Measurements from ENCODE around the gene AK2.
A peak's percentile ranks its signal among the peaks of the same experiment; 100 is the strongest.
"Not testable (repeated sequence)": the region's sequence is repeated elsewhere in the genome, so short reads cannot be mapped to it uniquely, and the experiment has no call there.

The AK2 gene

DNA sequence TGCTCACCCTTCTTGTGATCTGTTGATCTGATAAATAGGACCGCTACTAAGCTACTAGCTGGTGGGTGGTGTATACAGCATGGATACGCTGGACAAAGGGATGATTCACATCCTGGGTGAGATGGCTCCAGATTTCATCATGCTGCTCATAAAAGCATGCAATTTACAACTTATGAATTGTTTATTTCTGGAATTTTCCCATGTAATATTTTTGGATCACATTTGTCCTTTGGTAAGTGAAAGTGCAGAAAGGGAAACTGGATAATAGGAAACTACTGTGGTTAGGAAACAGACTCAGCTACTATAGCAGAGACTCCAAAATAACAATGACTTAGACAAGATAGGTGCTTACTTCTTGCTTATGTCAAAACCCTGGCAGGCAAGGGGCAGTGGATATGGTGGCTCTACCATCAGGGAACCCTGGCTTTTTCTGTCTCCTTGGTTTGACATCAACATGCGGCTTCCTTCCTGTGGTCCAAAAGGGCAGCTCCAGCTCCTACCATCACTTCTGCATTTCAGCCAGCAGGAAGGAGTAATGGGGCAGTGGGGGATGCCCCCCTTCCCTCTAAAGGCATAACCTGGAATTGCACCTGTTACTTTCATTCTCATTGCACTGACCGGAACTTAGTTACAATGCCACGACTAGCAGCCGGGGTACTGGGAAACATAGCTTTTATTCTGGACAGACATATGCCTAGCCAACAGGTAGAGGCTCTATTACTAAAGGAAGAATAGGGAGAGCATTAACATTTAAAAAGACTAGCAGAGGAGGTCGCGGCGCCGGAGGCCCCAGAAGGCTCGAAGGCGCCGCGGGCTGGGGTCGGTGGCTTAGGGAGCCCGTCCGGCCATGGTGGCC lies 13.8 kb upstream of the AK2 start:
- DNase-seq = peak; percentile 91

DNA sequence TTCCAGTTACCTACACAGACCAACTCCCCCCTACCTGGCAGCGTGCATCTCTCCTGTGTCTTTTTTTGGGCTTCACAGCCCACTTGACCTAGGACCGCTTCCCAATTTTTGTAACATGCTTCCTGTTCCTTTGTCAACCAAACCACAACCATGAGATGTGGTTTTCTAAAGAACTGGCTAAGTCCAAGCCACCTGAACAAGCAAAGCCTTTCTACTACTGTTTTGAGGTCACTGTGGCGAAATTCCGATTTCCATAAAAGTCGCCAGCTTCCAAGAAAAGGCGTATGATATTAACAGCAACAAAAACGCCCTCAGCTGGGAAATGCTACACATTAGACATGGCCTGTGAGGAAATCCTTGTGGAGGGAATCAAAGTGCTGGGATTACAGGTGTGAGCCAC lies 12.7 kb upstream of the AK2 start:
- no peak for DNase-seq

DNA sequence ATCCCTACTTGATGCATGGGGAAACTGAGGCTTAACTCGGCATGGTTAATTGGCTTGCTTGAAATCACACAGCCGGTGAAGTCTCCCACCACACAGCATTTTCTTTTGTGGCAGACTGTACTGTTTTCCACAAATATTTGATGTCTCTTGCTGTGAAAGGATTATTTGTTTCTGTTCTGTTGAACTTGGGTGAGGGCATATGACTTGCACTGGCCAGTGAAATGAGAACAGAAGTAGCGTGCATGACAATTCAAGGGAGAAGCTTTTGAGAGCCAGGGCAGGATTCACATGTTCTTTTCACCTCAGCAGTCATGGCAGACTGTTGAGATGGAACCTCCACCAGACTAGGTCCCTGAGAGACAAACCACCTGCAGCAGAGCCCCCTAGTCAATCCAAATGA lies 11.7 kb upstream of the AK2 start:
- no peak for DNase-seq

DNA sequence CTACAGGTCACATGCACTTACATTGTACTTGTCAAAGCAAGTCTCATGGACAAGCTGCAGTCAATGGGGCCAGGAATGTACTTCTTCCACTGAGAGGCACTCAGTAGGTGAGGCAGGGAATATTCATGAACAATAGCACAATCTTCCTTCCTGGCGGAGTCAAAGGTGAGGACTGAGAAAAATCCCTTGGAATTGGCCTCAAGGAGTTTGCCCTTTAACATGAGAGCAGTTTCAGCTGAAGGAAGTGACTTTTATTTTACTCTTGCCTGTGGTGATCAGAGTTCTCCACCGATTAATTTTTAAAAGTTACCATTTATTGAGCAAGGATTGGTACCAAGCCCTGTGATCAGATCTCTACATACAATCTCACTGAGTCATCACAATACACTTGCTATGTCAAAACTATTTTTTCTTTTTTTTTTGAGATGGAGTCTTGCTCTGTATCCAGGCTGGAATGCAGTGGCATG lies 11.2 kb upstream of the AK2 start:
- DNase-seq = peak; percentile 66

DNA sequence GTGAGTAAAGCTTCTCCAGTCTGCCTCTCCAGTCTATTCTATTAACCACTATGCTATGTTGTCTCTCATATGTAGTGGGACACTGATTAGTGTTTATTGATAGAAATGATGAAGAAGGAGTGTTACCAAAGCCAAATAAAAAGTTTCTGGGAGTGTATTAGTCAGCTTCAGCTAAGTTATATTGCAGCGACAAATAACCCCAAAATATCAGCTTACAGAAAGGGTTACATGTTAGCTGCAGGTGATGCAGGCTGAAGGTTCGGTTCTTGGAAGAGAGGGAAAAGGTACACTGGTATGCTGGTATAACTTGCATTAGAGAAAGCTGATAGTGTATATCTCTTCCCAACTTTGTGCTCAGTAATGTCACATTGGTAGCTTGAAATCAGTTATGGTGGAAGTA lies 10.6 kb upstream of the AK2 start:
- no peak for DNase-seq

DNA sequence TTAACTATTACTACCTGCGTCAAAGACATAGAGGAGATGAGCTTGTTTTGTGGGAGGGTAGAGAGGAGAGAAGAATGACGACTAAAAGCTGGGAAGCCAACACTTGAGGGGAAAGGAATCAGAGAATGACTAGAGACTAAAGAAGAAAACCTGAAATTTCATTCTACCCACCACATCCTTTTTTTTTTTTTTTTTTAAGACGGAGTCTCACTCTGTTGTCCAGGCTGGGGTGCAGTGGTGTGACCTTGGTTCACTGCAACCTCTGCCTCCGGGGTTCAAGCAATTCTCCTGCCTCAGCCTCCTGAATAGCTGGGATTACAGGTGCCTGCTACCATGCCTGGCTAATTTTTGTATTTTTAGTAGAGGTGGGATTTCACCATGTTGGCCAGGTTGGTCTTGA lies 9.6 kb upstream of the AK2 start:
- not testable (repeated sequence) for DNase-seq

DNA sequence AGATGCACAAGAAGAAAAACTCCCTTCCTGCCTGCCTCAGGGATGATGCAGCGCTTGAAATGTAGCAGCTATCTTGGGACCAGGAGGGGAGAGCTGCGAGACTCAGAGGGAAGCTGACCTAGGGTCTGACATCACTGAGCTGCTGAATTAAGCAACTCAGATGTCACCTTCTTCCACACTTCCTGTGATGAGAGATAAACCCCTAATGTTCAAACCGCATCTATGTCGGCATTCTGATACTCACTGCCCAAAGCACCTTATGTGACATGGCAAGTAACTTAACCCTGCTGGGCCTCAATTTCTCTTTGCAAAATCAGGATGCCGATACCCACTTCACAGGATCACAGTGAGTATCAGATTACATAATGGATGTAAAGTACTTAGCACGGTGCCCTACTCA lies 9.1 kb upstream of the AK2 start:
- DNase-seq = no peak

DNA sequence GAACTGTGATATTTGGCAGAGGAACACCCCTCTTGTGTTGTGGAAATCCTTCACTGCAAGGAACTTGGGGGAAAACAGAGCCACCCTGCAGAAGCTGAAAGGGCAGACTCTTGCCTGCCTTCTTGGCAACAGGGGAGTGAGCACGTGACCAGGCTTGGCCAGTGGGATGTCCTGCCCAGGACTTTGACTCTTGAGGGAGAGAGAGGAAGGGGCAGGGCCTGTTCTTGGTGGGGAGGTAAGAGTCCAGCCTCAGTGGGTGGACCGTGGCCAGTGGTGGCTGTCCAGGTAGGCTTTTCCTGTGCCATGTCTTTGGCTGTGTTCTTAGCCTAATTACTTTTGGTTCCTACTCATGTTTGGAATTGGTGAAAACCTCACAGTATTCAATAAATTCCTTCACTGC lies 8.6 kb upstream of the AK2 start:
- DNase-seq = no peak

DNA sequence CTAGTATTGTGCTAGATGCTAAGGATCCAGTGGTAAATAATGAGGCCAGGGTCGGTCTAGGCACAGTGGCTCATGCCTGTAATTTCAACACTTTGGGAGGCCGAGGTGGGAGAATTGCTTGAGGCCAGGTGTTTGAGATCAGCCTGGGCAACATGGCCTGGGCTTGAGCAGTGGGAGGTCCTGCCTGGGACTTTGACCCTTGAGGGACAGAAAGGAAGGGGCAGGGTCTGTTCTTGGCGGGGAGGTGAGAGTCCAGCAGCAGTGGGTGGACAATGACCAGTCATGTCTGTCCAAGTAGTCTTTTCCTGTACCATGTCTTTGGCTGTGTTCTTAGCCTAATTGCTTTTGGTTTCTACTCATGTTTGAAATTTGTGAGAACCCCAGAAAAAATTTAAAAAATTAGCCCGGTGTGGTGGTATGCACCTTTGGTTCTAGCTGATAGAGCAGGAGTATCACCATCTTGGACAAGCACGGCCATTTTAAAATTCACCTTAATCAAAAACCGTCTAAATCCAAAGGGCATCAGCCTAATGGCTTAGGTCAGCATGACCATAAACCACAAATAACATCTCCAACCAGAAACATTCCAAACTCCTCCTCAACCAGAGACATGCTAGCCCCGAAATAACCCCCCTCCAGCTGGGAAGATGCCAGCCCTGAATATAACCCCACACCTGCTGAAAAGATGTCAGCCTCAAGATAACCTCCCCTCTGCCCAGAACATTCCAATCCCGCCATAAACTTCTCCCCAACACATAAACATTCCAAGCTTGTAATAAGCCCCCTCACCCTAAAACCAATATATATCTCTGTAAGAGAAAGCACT lies 6.8 kb upstream of the AK2 start:
- no peak for DNase-seq

DNA sequence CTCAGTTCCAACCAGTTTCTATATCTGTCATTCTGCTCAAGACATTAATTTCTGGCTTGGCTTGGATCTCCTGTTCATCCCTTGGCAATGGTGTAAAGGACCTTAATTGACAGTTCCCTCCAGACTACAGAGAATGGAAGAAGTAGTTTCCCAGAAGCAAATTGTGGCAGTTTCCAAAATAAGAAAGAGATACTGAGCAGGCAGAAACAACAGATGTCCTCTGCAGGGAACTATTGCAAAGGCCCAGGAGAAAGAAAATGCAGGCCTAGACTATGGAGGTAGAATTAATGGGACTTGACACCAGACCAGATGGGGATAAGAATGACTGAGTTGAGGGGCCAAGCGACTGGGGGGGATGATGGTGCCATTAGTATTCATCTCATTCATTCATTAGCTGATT lies 6.1 kb upstream of the AK2 start:
- DNase-seq = no peak

DNA sequence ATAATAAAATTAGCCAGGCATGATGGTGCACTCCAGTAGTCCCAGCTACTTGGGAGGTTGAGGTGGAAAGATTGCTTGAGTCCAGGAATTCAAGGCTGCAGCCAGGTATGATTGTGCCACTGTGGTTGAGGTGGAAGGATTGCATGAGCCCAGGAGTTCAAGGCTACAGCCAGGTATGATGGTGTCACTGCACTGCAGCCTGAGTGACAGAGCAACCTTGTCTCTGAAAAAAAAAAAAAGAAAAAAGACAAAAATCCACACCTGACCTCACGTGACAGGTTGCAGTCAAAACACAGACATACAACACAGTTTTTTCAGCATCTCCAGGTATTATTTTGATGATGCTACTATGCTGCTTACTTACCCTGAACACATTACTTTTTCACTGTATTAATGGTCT lies 4.3 kb upstream of the AK2 start:
- DNase-seq = no peak

DNA sequence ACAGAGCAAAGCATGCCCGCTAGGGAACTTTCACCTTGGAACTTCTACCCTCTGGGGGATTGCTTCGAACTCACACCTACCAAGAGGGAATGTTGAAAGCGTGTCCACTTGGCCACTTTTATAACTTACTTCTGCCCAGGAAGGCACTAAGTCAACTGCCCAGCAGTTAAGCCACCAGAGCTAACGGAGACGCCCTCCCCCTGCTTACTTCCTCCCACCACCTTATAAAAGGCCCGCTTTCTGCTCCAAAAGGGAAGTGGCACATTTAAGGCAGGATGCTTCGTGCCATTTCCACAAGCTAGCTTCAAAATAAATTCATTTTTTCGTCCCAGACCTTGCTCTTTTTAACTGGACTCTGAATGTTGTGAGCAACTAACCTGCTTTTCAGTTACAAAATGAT lies 3.2 kb upstream of the AK2 start:
- DNase-seq = no peak

DNA sequence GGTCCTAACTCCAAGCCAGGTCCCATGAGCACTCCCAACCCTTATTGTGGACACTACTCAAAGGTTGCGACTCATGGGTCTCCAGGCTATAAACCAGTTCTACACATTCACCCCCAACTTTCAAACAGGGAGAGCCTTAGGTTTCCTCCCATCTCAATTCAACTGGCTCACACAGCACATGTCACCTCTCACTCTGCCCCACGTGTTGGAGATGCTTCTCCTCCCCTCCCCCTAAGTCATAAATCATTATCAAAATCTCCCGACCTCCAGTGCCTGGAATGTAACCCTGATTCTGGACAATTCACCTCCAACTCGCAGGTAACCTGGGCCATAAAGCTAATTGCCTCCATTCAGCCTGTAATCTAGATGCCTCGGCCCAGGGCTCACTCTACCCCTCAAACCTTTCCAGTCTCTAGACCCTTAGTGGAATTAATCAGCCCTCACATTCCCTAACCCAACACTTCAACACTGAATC lies 595 bp downstream of the AK2 start:
- peak; percentile 47 for DNase-seq

DNA sequence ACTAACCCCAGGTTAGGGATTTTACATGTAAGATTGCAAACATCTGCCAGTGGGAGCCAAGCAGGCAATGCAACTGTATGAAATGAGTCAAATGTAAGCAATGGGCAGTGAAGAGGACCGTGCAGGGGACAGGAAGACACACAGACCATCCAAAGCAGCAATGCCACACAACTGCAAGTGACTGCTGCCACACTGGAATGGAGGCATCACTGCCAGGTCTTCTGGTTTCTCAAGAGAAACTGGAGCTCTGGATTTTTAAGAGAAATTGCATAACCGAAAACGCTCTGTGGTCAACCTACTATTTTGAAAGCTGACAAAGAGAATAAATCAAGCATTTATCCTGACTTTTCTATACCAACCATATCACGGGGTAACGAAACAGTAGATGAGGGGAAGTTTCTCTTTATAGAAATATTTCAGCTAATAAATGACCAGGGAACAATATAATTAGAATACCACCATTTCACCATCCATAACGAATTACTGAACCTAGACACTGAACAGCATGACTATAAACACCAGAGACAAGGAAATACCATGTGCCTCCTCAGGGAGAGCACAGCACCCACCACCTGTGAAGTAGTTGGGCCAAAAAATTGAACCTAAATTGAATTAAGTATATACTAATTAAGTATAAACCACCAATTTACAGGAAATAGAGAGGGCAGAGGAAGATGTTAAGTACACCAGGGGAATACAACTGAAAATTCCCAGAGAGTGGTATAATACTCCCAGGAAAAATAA lies 4.4 kb downstream of the AK2 start:
- peak; percentile 68 for DNase-seq

DNA sequence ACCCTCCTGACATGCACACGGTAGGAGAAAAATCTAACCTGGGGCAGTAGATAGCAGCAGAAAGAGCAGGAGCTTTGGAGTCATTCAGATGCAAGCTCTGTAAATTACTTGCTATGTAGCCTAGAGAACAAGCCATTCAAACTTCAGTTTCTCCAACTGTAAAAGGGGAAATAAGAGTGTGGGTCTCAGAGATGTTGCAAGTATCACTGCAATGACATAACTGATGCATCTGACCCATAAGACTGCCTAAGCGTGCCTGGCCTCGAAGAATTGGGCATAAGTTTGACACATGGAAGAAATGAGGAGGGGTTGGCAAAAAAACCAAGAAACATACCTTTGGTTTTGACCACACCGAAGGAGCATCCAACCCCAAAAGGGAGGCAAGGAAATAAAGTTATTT lies 5.2 kb downstream of the AK2 start:
- no peak for DNase-seq

DNA sequence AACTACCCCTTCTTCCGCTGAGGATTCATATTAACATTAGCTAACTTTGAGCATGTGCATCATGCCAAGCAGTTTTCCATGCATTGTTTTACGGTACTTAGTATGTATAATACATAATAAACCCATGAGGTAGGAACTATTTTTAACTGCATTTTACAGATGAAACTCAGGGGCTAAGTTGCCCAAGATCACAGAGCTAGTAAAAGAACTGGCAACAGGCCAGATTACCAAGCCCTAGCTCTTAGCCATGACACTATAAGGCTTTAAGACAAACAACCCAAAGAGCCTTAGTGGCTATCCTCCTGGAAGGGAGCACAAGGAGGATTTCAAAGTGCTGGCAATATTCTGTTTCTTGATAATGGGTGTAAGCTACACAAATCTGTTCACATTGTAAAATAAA lies 6.1 kb downstream of the AK2 start:
- no peak for DNase-seq

DNA sequence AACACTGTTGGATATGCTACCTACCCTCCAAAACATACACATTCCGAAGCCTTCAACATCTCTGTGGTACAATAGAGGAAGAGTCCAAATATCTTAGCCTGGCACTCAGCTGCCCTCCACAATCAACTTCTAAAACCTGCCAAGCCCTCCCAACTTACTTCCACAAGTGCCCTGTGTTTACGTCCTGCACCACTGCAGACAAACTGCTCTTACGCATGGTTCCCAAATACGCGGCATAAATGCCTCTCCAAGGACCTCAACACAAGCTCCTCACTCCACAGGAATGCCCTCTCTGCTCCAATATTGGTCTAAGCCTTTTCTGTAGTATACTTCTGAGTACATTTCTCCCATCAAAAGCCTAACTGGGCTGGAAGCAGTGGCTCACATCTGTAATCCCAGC lies 6.8 kb downstream of the AK2 start:
- DNase-seq = no peak

DNA sequence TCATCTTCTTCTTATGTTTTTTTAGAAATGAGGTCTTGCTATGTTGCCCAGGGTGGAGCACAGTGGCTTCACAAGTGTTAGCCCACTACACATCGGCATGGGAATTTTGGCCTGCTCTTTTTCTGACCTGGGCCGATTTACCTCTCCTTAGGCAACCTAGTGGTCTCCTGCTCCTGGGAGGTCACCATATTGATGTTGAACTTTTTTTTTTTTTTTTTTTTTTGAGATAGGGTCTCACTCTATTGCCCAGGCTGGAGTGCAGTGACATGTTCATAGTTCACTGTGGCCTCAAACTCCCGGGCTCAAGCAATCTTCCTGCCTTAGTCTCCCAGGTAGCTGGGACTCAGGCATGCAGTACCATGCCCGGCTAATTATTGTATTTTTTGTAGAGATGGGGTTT lies 7.5 kb downstream of the AK2 start:
- DNase-seq = no peak

DNA sequence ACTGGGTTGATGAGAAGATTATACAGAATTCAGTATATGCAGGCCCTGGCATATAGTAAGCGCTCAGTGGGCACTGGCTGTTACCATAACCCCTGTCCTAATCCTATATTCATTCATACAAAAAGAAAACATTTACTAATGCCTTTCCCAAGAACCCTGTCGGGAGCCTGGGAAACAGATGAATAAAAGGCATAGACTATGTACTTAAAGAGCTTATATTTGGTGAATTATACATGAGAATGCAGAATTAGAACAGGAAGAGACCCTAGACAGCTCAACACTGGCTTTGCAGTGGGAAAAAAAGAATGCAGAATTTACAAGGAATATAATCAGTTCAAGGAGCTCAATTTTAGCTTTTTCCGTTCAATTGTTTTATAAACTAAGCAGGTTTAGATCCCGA lies 10.9 kb downstream of the AK2 start:
- no peak for DNase-seq

DNA sequence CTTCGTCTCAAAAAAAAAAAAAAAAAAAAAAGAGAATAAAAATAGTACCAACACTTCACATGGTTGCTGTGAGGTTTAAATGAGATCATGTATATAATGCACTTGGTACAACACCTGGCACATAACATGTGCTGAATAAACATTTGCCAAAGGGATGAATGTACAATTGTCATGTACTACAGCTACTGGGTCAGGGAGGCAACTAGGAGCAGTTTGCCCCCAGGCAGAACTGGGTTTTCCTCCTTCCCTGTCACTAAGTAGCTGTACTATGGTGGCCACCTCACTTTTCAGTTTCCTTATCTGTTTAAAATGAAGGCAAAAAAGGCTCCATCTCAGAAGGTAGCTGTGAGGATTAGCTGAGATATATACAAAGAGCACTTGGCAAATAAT lies 11.5 kb downstream of the AK2 start:
- DNase-seq = no peak

DNA sequence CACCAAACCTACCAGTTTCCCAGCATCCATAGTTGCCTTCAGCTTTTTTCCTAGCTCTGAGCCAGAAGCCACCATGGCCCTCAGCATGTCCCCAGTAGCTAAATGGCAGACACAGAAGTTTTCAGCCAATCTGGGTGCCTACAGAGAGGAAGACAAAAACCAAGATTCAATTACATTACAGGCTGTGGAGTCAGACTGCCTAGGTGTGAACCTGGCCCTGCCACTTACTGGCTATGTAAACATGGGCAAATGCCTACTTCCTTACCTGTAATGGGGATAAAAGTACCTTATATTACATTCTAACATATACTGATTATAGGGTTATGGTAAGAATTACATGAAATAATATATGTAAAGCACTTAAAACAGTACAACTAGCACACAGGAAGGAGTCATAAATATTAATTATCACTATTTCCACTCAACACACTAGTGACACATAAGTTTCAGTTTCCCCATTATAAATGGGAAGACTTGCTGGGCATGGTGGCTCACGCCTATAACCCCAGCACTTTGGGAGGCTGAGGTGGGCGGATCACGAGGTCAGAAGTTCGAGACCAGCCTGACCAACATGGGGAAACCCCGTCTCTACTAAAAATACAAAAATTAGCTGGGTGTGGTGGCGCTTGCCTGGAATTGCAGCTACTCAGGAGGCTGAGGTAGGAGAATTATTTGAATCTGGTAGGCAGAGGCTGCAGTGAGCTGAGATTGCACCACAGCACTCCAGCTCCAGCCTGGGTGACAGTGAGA lies 12.1 kb downstream of the AK2 start:
- DNase-seq = not testable (repeated sequence)

DNA sequence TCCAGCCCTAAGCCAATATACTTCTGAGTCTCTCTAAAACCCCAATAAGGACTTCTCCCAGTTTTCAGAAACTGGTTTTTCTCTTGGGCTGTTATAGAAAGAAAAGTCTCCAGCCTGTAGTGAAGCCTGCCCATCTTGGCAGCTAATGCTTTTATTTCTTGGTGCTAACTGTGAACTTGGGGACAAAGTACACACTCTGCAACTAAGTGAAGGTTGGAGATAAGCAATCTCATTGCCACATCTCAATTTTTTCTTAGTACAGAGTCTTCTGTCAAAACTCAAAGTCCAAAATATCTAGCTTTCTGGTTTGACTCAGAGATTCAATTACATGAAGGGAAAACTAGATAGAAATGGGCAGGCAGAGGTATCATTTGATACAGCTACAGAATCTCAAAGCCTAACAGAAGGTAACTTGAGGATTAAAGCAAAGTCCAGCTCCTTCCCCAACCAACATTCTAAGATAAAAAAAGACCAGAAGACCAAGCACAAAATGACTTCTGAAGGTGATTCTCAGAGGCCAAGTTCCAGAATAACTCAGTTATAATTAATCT lies 14.0 kb downstream of the AK2 start:
- DNase-seq = no peak
